Uterus (tissue), 4 donors: ENCODE results near the gene PTPRN2. TPM values are rescaled to one million over a fixed set of nuclear protein-coding genes. Genes with fewer than 3 reads are reported as not detected.
"Not testable (repeated sequence)": the region's sequence is repeated elsewhere in the genome, so short reads cannot be mapped to it uniquely, and the experiment has no call there.

Experiments
- DNase-seq, 2 donors: peaks; one replicate each; pipeline ENCODE4 v3.0.0-alpha.2; 2019 to 2020
- H3K27ac ChIP-seq, 2 donors: fragments of 200-600 bp; sonication (generic); 1 replicate in 1 of 2; 2 replicates in 1 of 2; pipeline ENCODE4 v1.5.1; 2016 to 2018
- H3K27me3 ChIP-seq, 2 donors: fragments of 200-600 bp; sonication (generic); one replicate each; pipeline ENCODE4 v1.5.1; 2018 to 2019; ENCODE audit warnings: control low read depth in 1 of 2
- H3K36me3 ChIP-seq, 2 donors: fragments of 200-600 bp; sonication (generic); one replicate each; pipeline ENCODE4 v1.5.1; 2019; ENCODE audit warnings: control low read depth in 1 of 2
- H3K4me1 ChIP-seq, 2 donors: fragments of 200-600 bp; sonication (generic); one replicate each; pipeline ENCODE4 v1.5.1; 2018 to 2019; ENCODE audit warnings: control low read depth in 1 of 2
- H3K4me3 ChIP-seq, 2 donors: fragments of 200-600 bp; sonication (generic); 1 replicate in 1 of 2; 2 replicates in 1 of 2; pipeline ENCODE4 v1.5.1; 2018 to 2019; ENCODE audit warnings: mild to moderate bottlenecking in 1 of 2
- H3K9me3 ChIP-seq, 2 donors: fragments of 200-600 bp; sonication (generic); one replicate each; pipeline ENCODE4 v1.5.1; 2019; ENCODE audit warnings: control low read depth in 1 of 2
- CTCF ChIP-seq, 4 experiments: fragments of 200-600 bp in 2 of 4; fragments of 450-650 bp in 2 of 4; sonication (generic) in 2 of 4; IDR thresholded peaks; one replicate each; pipeline ENCODE4 v1.5.1; 2016 to 2019; ENCODE audit warnings: antibody characterized with exemption in 4 of 4, mild to moderate bottlenecking in 2 of 4, moderate library complexity in 1 of 4
- POLR2A ChIP-seq, 2 donors: fragments of 450-650 bp; IDR thresholded peaks; one replicate each; pipeline ENCODE4 v1.6.1; 2016; ENCODE audit warnings: antibody characterized with exemption in 2 of 2, mild to moderate bottlenecking in 1 of 2, moderate library complexity in 1 of 2
- intact Hi-C: fragments of 100-400 bp; cut with DNase I; formaldehyde crosslinking; loops from one replicate; pipeline ENCODE4 v1.15.1; 2023; ENCODE audit warnings: low total_unique reads
- total RNA-seq, 4 donors: library from RNA; depleted of rRNA in 3 of 4; stranded (reverse); fragments of >200 nt in 3 of 4; gene quantifications; one replicate each; pipeline versions ENCODE4 v1.1.0 to v1.2.4, GENCODE V29; 2014 to 2023
- donor health status: DM: yes; HTN: yes; CAD: no.

The PTPRN2 gene
- total RNA-seq, 4 donors from 2014 or later: 1.2 to 5.2 (median 2.3) TPM

DNA sequence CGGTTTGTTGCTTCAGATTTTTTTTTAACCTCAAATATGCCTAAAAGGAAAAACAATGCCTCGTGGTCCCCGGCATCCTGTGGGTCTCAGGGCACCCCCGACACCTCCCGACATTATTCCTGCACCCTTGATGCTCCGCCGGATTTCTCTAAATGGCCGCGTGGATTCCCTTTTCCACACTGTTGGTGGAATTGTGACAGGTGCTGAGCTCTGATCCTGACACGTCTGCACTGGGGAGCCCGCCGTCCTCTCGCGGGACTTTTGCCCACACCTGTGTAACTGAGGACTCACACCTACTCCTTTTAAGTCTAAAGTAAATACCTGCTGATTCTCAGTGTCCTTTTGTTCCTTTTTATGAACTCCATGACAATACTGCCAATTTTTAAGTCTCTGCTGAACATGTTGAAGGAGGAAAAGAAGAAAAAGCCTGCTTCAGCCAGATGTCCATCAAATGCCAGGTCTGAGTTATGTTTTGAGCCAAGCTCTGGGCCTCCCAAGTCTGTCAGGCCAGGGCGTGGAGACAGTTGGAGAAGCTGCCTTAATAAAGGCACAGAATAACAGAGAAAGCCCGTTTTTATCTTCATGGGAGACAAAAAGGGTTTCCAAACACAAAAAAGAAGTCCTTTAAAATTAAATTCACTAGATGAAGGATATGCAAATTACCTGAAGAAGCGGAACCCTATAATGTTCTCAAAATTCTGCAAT is 682.6 kb downstream of the PTPRN2 start:
- Histone ChIP-seq H3K4me3 (no peak overlapping the region), H3K9me3 (no peaks in the 10 kb centered on the region), H3K36me3 (no peaks in the 10 kb centered on the region), H3K4me1 (no peaks in the 10 kb centered on the region), H3K27ac (no peak overlapping the region), H3K27me3 (no peaks in the 10 kb centered on the region)
- intact Hi-C loops: no loop called here
- no peak for DNase-seq
- TF ChIP-seq POLR2A (IDR thresholded peaks at IDR 0.05) (no peak), CTCF (IDR thresholded peaks at IDR 0.05) (no peak)

DNA sequence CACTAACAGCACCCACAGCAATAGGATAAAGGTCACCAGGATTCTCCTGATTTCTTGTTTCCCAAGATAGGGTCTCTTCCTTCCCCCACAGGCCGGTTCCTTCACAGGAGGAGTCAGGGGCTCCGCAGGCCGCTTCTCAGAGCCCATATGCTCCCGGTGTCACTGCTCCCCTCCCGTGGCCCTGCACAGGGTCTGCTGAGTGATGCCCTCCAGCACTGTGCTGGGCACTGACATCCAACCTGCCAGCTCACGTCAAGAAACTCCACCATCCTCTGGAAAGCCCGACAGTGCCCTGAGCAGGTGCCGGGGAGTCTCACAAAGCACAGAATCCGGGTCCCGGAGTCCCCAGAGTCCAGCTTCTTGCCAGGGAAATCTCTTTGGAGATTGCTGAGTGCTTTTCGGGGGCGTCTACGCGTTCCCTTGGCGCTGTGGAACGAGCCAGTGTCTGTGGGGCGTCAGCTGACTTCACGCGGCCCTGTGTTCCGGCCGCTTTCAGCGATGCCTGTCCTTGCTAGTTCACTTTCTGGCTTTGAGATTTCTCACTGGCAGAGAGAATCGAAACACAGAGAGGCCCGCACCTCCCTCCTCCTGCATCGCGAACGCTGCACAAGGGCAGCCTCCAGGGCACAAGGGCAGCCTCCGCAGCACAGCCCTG is 683.3 kb downstream of the PTPRN2 start:
- Histone ChIP-seq H3K4me1 (no peaks in the 10 kb centered on the region), H3K27ac (no peak overlapping the region), H3K9me3 (no peaks in the 10 kb centered on the region), H3K36me3 (no peaks in the 10 kb centered on the region), H3K4me3 (no peak overlapping the region), H3K27me3 (no peaks in the 10 kb centered on the region)
- TF ChIP-seq POLR2A (IDR thresholded peaks at IDR 0.05) (no peak), CTCF (IDR thresholded peaks at IDR 0.05) (no peak)
- intact Hi-C loops: no loop called here
- no peak for DNase-seq

GRCh38 chr7:157903710-157904109 is 683.9 kb downstream of the PTPRN2 start:
- no peak for TF ChIP-seq POLR2A (IDR thresholded peaks at IDR 0.05)
- no peak for TF ChIP-seq CTCF (IDR thresholded peaks at IDR 0.05)
- intact Hi-C loops: no loop called here
- Histone ChIP-seq H3K27me3 (no peaks in the 10 kb centered on the region), H3K9me3 (no peaks in the 10 kb centered on the region), H3K36me3 (no peaks in the 10 kb centered on the region), H3K27ac (no peak overlapping the region), H3K4me1 (no peaks in the 10 kb centered on the region), H3K4me3 (no peak overlapping the region)
- DNase-seq: no peak

GRCh38 chr7:157903296-157903695 is 684.3 kb downstream of the PTPRN2 start:
- Histone ChIP-seq H3K36me3 (no peaks in the 10 kb centered on the region), H3K27me3 (no peaks in the 10 kb centered on the region), H3K4me3 (no peak overlapping the region), H3K27ac (no peak overlapping the region), H3K9me3 (no peaks in the 10 kb centered on the region), H3K4me1 (no peaks in the 10 kb centered on the region)
- no peak for TF ChIP-seq POLR2A (IDR thresholded peaks at IDR 0.05)
- no peak for TF ChIP-seq CTCF (IDR thresholded peaks at IDR 0.05)
- intact Hi-C loops: no loop called here
- DNase-seq: no peak

DNA sequence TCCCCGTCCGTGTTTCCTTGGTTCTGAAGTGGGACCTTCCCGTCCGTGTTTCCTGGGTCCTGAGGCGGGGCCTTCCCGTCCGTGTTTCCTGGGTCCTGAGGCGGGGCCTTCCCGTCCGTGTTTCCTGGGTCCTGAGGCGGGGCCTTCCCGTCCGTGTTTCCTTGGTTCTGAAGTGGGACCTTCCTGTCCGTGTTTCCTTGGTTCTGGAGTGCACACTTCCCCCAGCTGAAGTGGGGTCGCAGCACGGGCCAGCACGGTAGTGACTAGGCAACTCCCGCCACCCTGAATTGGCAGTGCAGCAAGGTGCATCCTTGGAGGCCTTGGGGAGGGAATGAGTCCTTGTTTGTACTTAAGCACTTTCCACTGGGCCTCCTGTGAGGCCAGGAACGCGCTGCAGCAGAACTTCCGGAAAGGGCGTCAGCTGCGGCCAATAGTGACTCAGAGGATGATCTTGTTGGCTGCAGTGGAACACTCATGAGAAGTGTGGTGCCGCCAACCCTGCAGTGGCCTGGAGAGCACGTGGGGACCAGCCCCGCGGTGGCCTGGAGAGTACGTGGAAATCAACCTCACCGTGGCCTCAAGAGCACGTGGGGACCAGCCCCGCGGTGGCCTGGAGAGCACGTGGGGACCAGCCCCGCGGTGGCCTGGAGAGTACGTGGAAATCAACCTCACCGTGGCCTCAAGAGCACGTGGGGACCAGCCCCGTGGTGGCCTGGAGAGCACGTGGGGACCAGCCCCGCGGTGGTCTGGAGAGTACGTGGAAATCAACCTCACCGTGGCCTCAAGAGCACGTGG is 685.6 kb downstream of the PTPRN2 start:
- DNase-seq, H3K4me3 ChIP-seq, intact Hi-C loops: not testable (repeated sequence)

More for the DNA sequence above, 685.6 kb downstream of the PTPRN2 start:
- not testable (repeated sequence) for H3K4me1 ChIP-seq, H3K9me3 ChIP-seq, H3K27ac ChIP-seq, H3K27me3 ChIP-seq, H3K36me3 ChIP-seq
